Measurements from ENCODE around the gene CDK1.

The CDK1 gene

DNA sequence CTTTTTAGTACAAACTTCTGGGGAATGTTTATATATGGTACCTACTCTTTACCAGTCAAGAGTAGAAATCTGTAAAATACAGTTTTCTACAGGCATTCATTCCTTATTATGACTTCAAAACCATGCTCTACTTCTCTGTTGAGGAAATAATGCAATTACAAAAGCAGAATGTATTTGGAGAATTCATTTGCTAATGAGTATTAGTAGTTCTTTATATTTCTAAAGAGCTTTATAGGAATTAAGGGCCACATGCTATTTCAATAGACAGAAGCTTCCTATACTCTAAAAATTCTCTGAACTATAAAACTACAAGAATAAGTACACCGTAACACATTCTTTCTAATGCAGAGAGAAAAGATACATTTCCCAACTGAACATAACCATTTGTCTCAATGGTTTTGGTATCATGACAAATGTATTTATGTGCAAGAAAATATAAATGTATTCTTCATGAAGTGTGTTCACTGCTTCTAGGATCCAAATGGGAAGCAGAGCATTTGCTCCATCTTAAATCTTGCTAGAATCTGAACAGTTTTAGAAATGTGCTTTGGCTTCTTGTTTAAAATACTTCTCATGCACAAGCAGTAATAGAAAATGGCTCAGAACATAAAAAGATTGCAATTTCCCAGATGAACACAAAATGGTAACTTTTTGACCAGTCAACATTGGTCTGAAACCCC is 21.8 kb downstream of the CDK1 start:
- no peak overlapping the region for H3K9ac ChIP-seq (ENCODE audit: low read length)
- no peaks in the 10 kb centered on the region for H3K27me3 ChIP-seq (replicated peaks; ENCODE audit: control insufficient read depth, insufficient read depth, low read length)
- no peaks in the 10 kb centered on the region for H3K36me3 ChIP-seq (ENCODE audit: control insufficient read depth, insufficient read depth, low read length, severe bottlenecking)
- peaks cover 7% of the 10 kb centered on the region for H3K4me1 ChIP-seq (ENCODE audit: control insufficient read depth, insufficient read depth, low read length)
- DNase-seq (ENCODE audit: low read depth), result no peak
- no peak overlapping the region for H3K4me3 ChIP-seq (ENCODE audit: low read length)
- H3K9me3 ChIP-seq (ENCODE audit: control insufficient read depth, low read length), result no peaks in the 10 kb centered on the region

DNA sequence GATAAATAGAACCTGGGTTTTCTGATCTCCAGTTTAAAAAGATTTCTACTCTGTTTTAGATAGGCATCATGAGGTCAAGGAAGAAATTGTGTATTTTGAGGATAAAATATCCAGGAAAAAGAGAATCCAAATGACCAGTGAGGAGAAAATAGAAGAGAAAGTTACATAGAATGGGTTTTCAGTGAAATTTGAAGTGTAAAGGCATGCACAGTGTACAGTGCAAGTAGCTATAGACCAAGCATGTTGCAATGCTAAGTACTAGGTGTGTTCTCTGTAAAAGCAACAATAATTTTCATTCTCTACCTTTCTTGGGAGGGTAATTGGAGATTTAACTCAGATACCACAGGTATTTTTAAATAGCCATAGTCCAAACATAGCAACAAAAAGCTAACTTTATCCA is 22.6 kb downstream of the CDK1 start:
- Histone ChIP-seq H3K9ac (ENCODE audit: low read length) (no peak overlapping the region), H3K9me3 (ENCODE audit: control insufficient read depth, low read length) (no peaks in the 10 kb centered on the region), H3K4me1 (ENCODE audit: control insufficient read depth, insufficient read depth, low read length) (peaks cover 7% of the 10 kb centered on the region), H3K27me3 (replicated peaks; ENCODE audit: control insufficient read depth, insufficient read depth, low read length) (no peaks in the 10 kb centered on the region), H3K4me3 (ENCODE audit: low read length) (no peak overlapping the region), H3K36me3 (ENCODE audit: control insufficient read depth, insufficient read depth, low read length, severe bottlenecking) (no peaks in the 10 kb centered on the region)
- DNase-seq (ENCODE audit: low read depth), result no peak

DNA sequence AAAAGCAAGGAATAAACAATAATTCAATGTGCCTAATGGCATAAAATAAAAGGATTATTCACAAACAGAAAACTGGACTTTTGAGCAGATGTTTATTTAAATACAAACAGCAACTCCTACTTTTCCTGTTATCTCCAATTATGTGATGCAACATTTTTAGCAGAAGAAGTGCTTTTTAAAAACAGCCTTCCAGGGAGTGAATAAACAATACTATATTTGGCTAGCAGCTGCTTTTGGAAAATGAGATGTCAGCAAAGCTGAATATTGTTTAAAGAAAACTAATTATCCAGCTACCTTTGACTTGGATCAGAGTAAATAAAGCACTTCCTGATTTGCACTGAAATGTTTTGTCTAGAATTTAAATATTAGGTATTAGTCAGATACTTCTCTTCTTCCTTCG is 23.2 kb downstream of the CDK1 start:
- peak; percentile 33 for DNase-seq (ENCODE audit: low read depth)
- Histone ChIP-seq H3K4me1 (ENCODE audit: control insufficient read depth, insufficient read depth, low read length) (peaks cover 7% of the 10 kb centered on the region), H3K9me3 (ENCODE audit: control insufficient read depth, low read length) (no peaks in the 10 kb centered on the region), H3K36me3 (ENCODE audit: control insufficient read depth, insufficient read depth, low read length, severe bottlenecking) (no peaks in the 10 kb centered on the region), H3K27me3 (replicated peaks; ENCODE audit: control insufficient read depth, insufficient read depth, low read length) (no peaks in the 10 kb centered on the region), H3K4me3 (ENCODE audit: low read length) (no peak overlapping the region), H3K9ac (ENCODE audit: low read length) (no peak overlapping the region)

DNA sequence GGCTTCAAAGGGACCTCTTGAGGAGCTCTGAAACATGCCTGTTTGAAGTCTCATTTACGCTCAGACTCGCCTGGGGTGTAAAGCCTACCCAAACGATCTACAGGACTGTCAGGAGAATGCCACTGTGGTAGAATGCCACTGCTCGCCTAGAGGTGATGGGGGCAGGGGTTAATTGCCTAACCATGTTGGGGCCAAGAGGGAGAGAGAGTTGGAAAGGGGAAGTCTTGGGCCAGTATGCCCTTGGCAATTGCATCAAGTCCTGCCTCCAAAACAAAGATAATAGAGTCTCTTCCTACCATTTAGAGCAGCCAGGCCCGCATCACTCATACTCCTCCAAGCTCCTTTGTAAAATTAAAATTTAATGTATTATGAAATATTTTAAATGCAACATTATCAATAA is 25.2 kb downstream of the CDK1 start:
- H3K27me3 ChIP-seq (replicated peaks; ENCODE audit: control insufficient read depth, insufficient read depth, low read length), result no peaks in the 10 kb centered on the region
- H3K4me3 ChIP-seq (ENCODE audit: low read length), result no peak overlapping the region
- no peaks in the 10 kb centered on the region for H3K9me3 ChIP-seq (ENCODE audit: control insufficient read depth, low read length)
- peaks cover 15% of the 10 kb centered on the region for H3K4me1 ChIP-seq (ENCODE audit: control insufficient read depth, insufficient read depth, low read length)
- DNase-seq (ENCODE audit: low read depth), result no peak
- no peaks in the 10 kb centered on the region for H3K36me3 ChIP-seq (ENCODE audit: control insufficient read depth, insufficient read depth, low read length, severe bottlenecking)
- H3K9ac ChIP-seq (ENCODE audit: low read length), result no peak overlapping the region

DNA sequence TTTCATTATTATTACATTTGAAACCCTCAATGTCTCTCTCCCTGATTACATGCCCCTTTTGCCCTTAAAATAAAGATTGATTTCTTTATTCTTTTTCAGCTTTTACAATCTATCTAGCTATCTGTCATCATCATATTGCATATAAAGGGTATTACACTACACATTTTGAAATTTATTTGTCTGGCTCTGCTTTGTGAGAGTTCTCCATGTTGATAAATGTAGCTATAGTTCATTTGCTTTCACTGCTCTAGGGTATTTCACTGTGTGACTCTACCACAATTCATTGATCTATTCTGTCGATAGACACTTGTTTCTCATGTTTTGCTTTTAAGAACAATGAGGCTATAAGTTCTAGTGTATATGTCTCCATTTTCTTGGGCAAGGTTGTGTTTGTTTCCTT is 25.6 kb downstream of the CDK1 start:
- Histone ChIP-seq H3K27me3 (replicated peaks; ENCODE audit: control insufficient read depth, insufficient read depth, low read length) (no peaks in the 10 kb centered on the region), H3K9me3 (ENCODE audit: control insufficient read depth, low read length) (no peaks in the 10 kb centered on the region), H3K36me3 (ENCODE audit: control insufficient read depth, insufficient read depth, low read length, severe bottlenecking) (no peaks in the 10 kb centered on the region), H3K4me1 (ENCODE audit: control insufficient read depth, insufficient read depth, low read length) (peaks cover 20% of the 10 kb centered on the region), H3K4me3 (ENCODE audit: low read length) (no peak overlapping the region), H3K9ac (ENCODE audit: low read length) (no peak overlapping the region)
- no peak for DNase-seq (ENCODE audit: low read depth)

DNA sequence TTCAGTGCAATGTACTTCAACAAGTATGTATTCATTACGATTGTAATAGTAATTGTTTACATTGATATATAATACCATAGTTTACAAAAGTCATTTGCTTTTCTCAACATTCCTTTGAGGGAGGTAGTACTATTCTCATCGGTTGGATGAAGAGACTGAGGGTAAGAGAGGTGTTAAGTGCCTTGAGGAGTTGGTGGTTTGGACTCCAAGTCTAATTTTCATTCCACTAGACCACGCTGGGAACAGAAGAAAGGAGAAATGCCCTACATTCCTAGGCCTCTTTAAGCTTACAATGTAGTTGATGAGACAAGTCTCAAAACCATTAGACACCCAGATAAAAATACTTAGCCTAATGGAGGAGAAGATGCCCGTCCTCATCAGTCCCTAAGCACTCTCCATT is 28.6 kb downstream of the CDK1 start:
- H3K9ac ChIP-seq (ENCODE audit: low read length), result no peak overlapping the region

DNA sequence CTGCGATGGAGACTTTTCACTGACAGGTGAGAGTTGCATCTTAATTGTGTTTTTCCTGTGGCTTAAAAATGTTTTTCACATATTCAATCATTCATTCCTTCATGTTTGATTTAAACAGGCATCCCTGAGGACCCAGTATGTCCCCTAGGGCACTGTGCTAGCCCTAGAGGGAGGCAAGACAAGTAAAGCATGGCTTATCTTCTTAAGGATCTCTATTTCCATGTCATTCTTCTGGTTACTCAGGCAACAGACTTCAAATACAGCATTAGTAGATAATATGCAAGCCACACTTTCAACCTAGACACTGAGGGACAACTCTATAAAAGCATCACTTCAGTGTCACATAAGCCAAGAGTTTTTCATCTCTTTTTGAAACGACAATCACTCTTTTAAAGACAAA is 29.2 kb downstream of the CDK1 start:
- Histone ChIP-seq H3K36me3 (ENCODE audit: control insufficient read depth, insufficient read depth, low read length, severe bottlenecking) (no peaks in the 10 kb centered on the region), H3K9ac (ENCODE audit: low read length) (no peak overlapping the region), H3K27me3 (replicated peaks; ENCODE audit: control insufficient read depth, insufficient read depth, low read length) (no peaks in the 10 kb centered on the region), H3K4me1 (ENCODE audit: control insufficient read depth, insufficient read depth, low read length) (peaks cover 35% of the 10 kb centered on the region), H3K9me3 (ENCODE audit: control insufficient read depth, low read length) (no peaks in the 10 kb centered on the region), H3K4me3 (ENCODE audit: low read length) (no peak overlapping the region)
- no peak for DNase-seq (ENCODE audit: low read depth)

More for the DNA sequence above, 28.6 kb downstream of the CDK1 start:
- no peak overlapping the region for H3K4me3 ChIP-seq (ENCODE audit: low read length)
- H3K4me1 ChIP-seq (ENCODE audit: control insufficient read depth, insufficient read depth, low read length), result peaks cover 35% of the 10 kb centered on the region
- no peaks in the 10 kb centered on the region for H3K36me3 ChIP-seq (ENCODE audit: control insufficient read depth, insufficient read depth, low read length, severe bottlenecking)
- DNase-seq (ENCODE audit: low read depth), result no peak
- no peaks in the 10 kb centered on the region for H3K9me3 ChIP-seq (ENCODE audit: control insufficient read depth, low read length)
- H3K27me3 ChIP-seq (replicated peaks; ENCODE audit: control insufficient read depth, insufficient read depth, low read length), result no peaks in the 10 kb centered on the region

DNA sequence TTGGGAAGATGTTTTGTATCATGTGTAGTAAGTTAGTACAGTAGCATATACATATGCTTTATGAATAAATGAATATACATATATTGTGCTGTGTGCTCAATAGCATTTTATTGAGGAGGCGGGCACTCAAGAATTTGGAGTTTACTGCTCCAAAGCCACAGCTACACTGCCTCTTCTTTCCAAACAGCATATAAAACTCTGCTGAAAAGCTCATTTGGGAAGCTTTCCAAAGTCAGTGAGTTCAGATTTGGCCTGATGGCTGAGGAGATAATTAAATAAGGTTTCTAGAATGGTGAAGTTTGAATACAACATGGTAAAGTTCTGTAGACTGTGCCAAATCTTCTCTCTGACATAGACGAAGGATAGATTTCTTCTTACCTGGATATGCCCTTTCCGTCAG is 29.8 kb downstream of the CDK1 start:
- Histone ChIP-seq H3K27me3 (replicated peaks; ENCODE audit: control insufficient read depth, insufficient read depth, low read length) (no peaks in the 10 kb centered on the region), H3K4me3 (ENCODE audit: low read length) (no peak overlapping the region), H3K4me1 (ENCODE audit: control insufficient read depth, insufficient read depth, low read length) (peaks cover 39% of the 10 kb centered on the region), H3K9ac (ENCODE audit: low read length) (no peak overlapping the region), H3K9me3 (ENCODE audit: control insufficient read depth, low read length) (no peaks in the 10 kb centered on the region), H3K36me3 (ENCODE audit: control insufficient read depth, insufficient read depth, low read length, severe bottlenecking) (no peaks in the 10 kb centered on the region)
- no peak for DNase-seq (ENCODE audit: low read depth)

DNA sequence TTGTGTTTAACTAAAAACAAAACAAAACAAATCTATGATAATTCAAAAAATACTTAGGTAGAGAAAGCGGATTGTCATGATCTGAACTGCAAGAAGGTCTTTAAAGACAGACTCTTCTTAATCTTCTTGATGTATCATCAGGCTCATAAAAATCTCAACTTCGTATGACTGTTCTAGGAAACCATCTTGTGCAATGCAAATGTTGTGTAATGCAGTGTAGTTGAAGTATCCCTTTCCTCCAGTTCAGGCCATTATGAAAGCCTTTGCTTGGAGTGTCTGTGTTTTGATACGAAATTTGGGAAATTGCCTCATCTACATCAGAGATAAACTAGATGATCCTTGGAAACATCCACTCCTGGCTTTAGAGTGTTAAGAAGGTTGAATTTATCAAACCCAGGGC is 30.9 kb downstream of the CDK1 start:
- DNase-seq (ENCODE audit: low read depth), result peak; percentile 85
- Histone ChIP-seq H3K9me3 (ENCODE audit: control insufficient read depth, low read length) (no peaks in the 10 kb centered on the region), H3K9ac (ENCODE audit: low read length) (peak overlapping the region; percentile 31), H3K4me1 (ENCODE audit: control insufficient read depth, insufficient read depth, low read length) (peaks cover 40% of the 10 kb centered on the region), H3K36me3 (ENCODE audit: control insufficient read depth, insufficient read depth, low read length, severe bottlenecking) (no peaks in the 10 kb centered on the region), H3K4me3 (ENCODE audit: low read length) (peak overlapping the region; percentile 13), H3K27me3 (replicated peaks; ENCODE audit: control insufficient read depth, insufficient read depth, low read length) (no peaks in the 10 kb centered on the region)

DNA sequence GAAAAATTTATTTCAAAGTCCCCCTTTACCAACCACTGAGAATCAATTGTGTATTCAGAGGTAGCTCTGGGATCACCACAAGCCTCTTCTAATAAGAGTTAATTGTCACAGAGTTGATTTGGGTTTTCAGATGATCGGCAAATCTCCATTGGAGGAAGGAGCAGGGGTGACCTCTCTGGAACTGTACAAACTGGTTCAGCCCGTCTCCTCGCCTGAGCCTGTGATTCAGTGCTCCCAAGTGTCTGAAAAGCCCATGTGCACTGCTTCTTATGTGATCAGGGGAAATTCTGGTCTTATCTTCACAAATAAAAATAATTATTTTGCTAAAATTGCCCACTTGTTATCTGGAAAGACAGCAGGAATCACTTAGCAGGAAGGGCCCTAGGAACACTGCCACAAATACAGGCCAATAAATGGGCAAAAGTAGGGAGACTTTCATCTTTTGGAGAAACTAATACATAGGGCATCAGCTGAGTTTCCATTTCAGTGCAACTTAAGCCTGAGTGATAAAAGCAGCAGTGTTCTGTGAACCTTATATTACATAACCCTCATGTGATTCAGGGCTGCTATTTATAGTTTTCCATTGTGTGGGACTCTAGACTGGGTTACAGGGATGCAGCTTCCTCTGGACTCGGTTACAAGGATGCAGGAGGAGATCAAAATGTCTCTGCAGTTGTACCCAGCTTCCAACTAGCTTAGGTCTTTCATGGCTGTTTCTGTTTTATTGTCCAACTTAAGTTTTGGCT is 32.3 kb downstream of the CDK1 start:
- Histone ChIP-seq H3K4me1 (ENCODE audit: control insufficient read depth, insufficient read depth, low read length) (peaks cover 40% of the 10 kb centered on the region), H3K4me3 (ENCODE audit: low read length) (no peak overlapping the region), H3K9me3 (ENCODE audit: control insufficient read depth, low read length) (no peaks in the 10 kb centered on the region), H3K9ac (ENCODE audit: low read length) (peak overlapping the region; percentile 35), H3K36me3 (ENCODE audit: control insufficient read depth, insufficient read depth, low read length, severe bottlenecking) (no peaks in the 10 kb centered on the region), H3K27me3 (replicated peaks; ENCODE audit: control insufficient read depth, insufficient read depth, low read length) (no peaks in the 10 kb centered on the region)
- peak; percentile 17 for DNase-seq (ENCODE audit: low read depth)

DNA sequence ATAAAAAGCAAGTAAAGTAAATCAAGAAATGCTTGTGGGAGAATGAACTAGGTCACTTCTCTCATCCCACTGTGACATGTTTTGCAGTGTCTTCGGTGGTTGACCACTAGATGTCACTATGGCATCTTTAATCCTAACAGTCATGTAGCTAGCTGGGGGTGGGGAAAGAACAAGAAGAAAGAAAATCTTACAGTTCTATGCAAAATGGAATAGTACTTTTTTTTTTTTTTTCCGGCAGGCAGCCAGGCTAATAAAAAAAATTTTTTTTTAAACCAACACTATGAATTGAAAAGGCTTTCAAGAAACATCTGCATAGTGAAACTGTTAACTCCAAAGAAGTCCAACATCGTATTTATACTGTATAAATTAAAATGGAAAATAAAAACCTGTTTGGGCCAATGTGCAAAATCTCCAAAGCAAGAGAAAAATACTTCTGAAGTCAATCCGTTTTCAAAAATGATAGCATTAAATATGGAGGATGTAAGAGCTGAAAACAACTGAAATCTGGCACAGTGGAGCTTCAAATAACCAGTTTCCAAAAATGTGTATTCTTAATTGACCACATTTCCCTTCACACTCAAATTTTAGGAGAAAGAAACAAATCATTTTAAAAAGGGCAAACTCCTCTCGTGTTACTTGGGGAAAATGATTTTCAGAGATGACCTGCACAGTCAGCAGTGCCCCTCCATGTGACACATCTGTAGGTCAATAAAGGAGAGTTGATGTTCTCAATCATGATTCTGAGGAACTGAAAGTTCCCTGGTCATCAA is 38.5 kb downstream of the CDK1 start:
- no peaks in the 10 kb centered on the region for H3K36me3 ChIP-seq (ENCODE audit: control insufficient read depth, insufficient read depth, low read length, severe bottlenecking)
- H3K4me1 ChIP-seq (ENCODE audit: control insufficient read depth, insufficient read depth, low read length), result peaks cover 33% of the 10 kb centered on the region
- no peaks in the 10 kb centered on the region for H3K9me3 ChIP-seq (ENCODE audit: control insufficient read depth, low read length)
- H3K4me3 ChIP-seq (ENCODE audit: low read length), result peak overlapping the region; percentile 63
- peak overlapping the region; percentile 50 for H3K9ac ChIP-seq (ENCODE audit: low read length)
- DNase-seq (ENCODE audit: low read depth), result peak; percentile 96
- no peaks in the 10 kb centered on the region for H3K27me3 ChIP-seq (replicated peaks; ENCODE audit: control insufficient read depth, insufficient read depth, low read length)

All from adipocyte (in vitro differentiated cells).